ENCODE results near the gene SLC25A41. TPM values are rescaled to one million over a fixed set of nuclear protein-coding genes. Genes with fewer than 3 reads are reported as not detected.
"Not testable (repeated sequence)": the region's sequence is repeated elsewhere in the genome, so short reads cannot be mapped to it uniquely, and the experiment has no call there.

The SLC25A41 gene
- total and polyA plus RNA-seq, 2 experiments from 2014 or later, result 0.27 to 0.50 TPM

- WGBS (ENCODE audit: low lambda C conversion rate, missing lambda C conversion rate), result 94% methylated on average over 8 of the region's 10 CpGs
- Histone ChIP-seq H3K27me3 (no peaks in the 10 kb centered on the region), H3K9me3 (ENCODE audit: low read depth) (no peaks in the 10 kb centered on the region), H3K79me2 (no peaks in the 10 kb centered on the region), H3K4me1 (ENCODE audit: insufficient read depth) (peaks cover 14% of the 10 kb centered on the region), H2AFZ (no peak overlapping the region), H3K4me2 (peak overlapping the region; percentile 65), H3K27ac (peak overlapping the region; percentile 86), H4K20me1 (ENCODE audit: insufficient read depth, poor library complexity, severe bottlenecking) (no peaks in the 10 kb centered on the region), H3K4me3 (no peak overlapping the region), H3K9me2 (replicated peaks; ENCODE audit: insufficient read depth) (no peaks in the 10 kb centered on the region), H3K36me3 (replicated peaks; ENCODE audit: insufficient read depth, low read depth) (no peaks in the 10 kb centered on the region)
- no peak for TF ChIP-seq CTCF (IDR thresholded peaks at IDR 0.05; ENCODE audit: poor library complexity)
- no peak for TF ChIP-seq EZH2phosphoT487 (IDR thresholded peaks at IDR 0.05; ENCODE audit: low read depth, severe bottlenecking, unreplicated experiment)
- no peak for TF ChIP-seq EZH2 (IDR thresholded peaks at IDR 0.05; ENCODE audit: borderline replicate concordance)
- no peak for DNase-seq (ENCODE audit: low spot score)
These were observed 31.5 kb downstream of the SLC25A41 start for GRCh38 chr19:6402058-6402457.

- peaks cover 14% of the 10 kb centered on the region for H3K4me1 ChIP-seq (ENCODE audit: insufficient read depth)
- H3K9me3 ChIP-seq (ENCODE audit: low read depth); H2AFZ ChIP-seq; H3K27ac ChIP-seq; H3K4me2 ChIP-seq; H3K9me2 ChIP-seq (replicated peaks; ENCODE audit: insufficient read depth); H3K36me3 ChIP-seq (replicated peaks; ENCODE audit: insufficient read depth, low read depth); H4K20me1 ChIP-seq (ENCODE audit: insufficient read depth, poor library complexity, severe bottlenecking); DNase-seq (ENCODE audit: low spot score); H3K4me3 ChIP-seq; H3K79me2 ChIP-seq; H3K27me3 ChIP-seq: not testable (repeated sequence)
- WGBS (ENCODE audit: low lambda C conversion rate, missing lambda C conversion rate), result 91% methylated on average over 23 of the region's 23 CpGs
These were observed 33.3 kb downstream of the SLC25A41 start for GRCh38 chr19:6400062-6400944.

- no peak for TF ChIP-seq CTCF (IDR thresholded peaks at IDR 0.05; ENCODE audit: poor library complexity)
- TF ChIP-seq EZH2 (IDR thresholded peaks at IDR 0.05; ENCODE audit: borderline replicate concordance), result no peak
- TF ChIP-seq EZH2phosphoT487 (IDR thresholded peaks at IDR 0.05; ENCODE audit: low read depth, severe bottlenecking, unreplicated experiment), result no peak
- 96% methylated on average over 12 of the region's 12 CpGs for WGBS (ENCODE audit: low lambda C conversion rate, missing lambda C conversion rate)
- Histone ChIP-seq H4K20me1 (ENCODE audit: insufficient read depth, poor library complexity, severe bottlenecking) (no peaks in the 10 kb centered on the region), H3K9me3 (ENCODE audit: low read depth) (no peaks in the 10 kb centered on the region), H3K4me1 (ENCODE audit: insufficient read depth) (peaks cover 8% of the 10 kb centered on the region), H3K9me2 (replicated peaks; ENCODE audit: insufficient read depth) (no peaks in the 10 kb centered on the region), H3K27me3 (no peaks in the 10 kb centered on the region), H3K79me2 (peaks cover 15% of the 10 kb centered on the region), H2AFZ (no peak overlapping the region), H3K4me2 (no peak overlapping the region), H3K4me3 (no peak overlapping the region), H3K27ac (no peak overlapping the region), H3K36me3 (replicated peaks; ENCODE audit: insufficient read depth, low read depth) (no peaks in the 10 kb centered on the region)
- no peak for DNase-seq (ENCODE audit: low spot score)
These were observed 37.3 kb downstream of the SLC25A41 start for GRCh38 chr19:6396305-6396704.

- TF ChIP-seq EZH2phosphoT487 (IDR thresholded peaks at IDR 0.05; ENCODE audit: low read depth, severe bottlenecking, unreplicated experiment) (no peak), CTCF (IDR thresholded peaks at IDR 0.05; ENCODE audit: poor library complexity) (no peak), EZH2 (IDR thresholded peaks at IDR 0.05; ENCODE audit: borderline replicate concordance) (no peak)
- H3K79me2 ChIP-seq, result peaks cover 21% of the 10 kb centered on the region
- 91% methylated on average over 3 of the region's 3 CpGs for WGBS (ENCODE audit: low lambda C conversion rate, missing lambda C conversion rate)
These were observed 38.7 kb downstream of the SLC25A41 start for GRCh38 chr19:6394831-6395230.

More at GRCh38 chr19:6394831-6395230, 38.7 kb downstream of the SLC25A41 start:
- peaks cover 8% of the 10 kb centered on the region for H3K4me1 ChIP-seq (ENCODE audit: insufficient read depth)
- no peaks in the 10 kb centered on the region for H3K9me2 ChIP-seq (replicated peaks; ENCODE audit: insufficient read depth)
- H3K36me3 ChIP-seq (replicated peaks; ENCODE audit: insufficient read depth, low read depth), result no peaks in the 10 kb centered on the region
- no peak overlapping the region for H3K27ac ChIP-seq
- H3K4me3 ChIP-seq, result no peak overlapping the region
- no peaks in the 10 kb centered on the region for H3K9me3 ChIP-seq (ENCODE audit: low read depth)
- no peaks in the 10 kb centered on the region for H3K27me3 ChIP-seq
- no peaks in the 10 kb centered on the region for H4K20me1 ChIP-seq (ENCODE audit: insufficient read depth, poor library complexity, severe bottlenecking)
- no peak overlapping the region for H3K4me2 ChIP-seq
- no peak for DNase-seq (ENCODE audit: low spot score)
- H2AFZ ChIP-seq, result no peak overlapping the region
